Gastroesophageal sphincter (tissue), 3 donors: Measurements from ENCODE around the gene COLGALT1.

Experiments used
- CTCF ChIP-seq, 4 experiments: fragments of 200-600 bp in 2 of 4; fragments of 450-650 bp in 2 of 4; sonication (generic) in 1 of 4; IDR thresholded peaks; one replicate each; pipeline ENCODE4 v1.5.1; 2017 to 2019; ENCODE audit warnings: antibody characterized with exemption in 4 of 4, mild to moderate bottlenecking in 2 of 4, moderate library complexity in 2 of 4
- POLR2A ChIP-seq, 2 donors: fragments of 450-650 bp; IDR thresholded peaks; one replicate each; pipeline ENCODE4 v1.6.1; 2017; ENCODE audit warnings: antibody characterized with exemption in 2 of 2, mild to moderate bottlenecking in 2 of 2, moderate library complexity in 1 of 2

GRCh38 chr19:17567940-17568339 is 12.5 kb downstream of the COLGALT1 start:
- TF ChIP-seq CTCF (IDR thresholded peaks at IDR 0.05): no peak
- no peak for TF ChIP-seq POLR2A (IDR thresholded peaks at IDR 0.05)
